Measurements from ENCODE around the gene C3orf80.

DNA sequence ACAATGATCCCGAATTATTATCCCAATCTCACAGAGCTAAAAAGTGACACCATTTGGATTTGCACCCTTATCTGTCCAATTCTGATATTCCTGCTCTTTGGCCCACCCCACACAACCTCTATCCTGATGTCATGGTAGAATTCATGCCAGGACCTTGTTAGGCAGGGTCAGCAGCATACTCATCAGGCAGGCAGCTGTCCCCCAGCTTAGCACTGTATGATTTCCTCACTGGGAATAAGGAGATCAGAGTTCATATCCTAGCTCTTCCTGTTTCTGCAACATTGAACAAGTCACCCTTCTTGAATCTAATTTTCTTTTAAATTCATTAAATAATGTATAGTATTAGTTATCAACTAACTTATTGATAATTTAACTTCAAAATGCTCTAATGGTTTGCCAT, 12.0 kb upstream of the C3orf80 start:
- TF ChIP-seq, protein P1, sequence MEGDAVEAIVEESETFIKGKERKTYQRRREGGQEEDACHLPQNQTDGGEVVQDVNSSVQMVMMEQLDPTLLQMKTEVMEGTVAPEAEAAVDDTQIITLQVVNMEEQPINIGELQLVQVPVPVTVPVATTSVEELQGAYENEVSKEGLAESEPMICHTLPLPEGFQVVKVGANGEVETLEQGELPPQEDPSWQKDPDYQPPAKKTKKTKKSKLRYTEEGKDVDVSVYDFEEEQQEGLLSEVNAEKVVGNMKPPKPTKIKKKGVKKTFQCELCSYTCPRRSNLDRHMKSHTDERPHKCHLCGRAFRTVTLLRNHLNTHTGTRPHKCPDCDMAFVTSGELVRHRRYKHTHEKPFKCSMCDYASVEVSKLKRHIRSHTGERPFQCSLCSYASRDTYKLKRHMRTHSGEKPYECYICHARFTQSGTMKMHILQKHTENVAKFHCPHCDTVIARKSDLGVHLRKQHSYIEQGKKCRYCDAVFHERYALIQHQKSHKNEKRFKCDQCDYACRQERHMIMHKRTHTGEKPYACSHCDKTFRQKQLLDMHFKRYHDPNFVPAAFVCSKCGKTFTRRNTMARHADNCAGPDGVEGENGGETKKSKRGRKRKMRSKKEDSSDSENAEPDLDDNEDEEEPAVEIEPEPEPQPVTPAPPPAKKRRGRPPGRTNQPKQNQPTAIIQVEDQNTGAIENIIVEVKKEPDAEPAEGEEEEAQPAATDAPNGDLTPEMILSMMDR (IDR thresholded peaks at IDR 0.05): no peak
- TF ChIP-seq POLR2A (IDR thresholded peaks at IDR 0.05): no peak

All from esophagus squamous epithelium (tissue), 4 donors.